MCF 10A (cell line): Measurements from ENCODE around the gene HOXB6. TPM values are rescaled to one million over a fixed set of nuclear protein-coding genes. Genes with fewer than 3 reads are reported as not detected.

Experiments used
- BruUV-seq: library from RNA; stranded (reverse); fragments of 400-500 nt; replicated peaks from 2 replicates; lab custom pipeline; 2021; lab: Mats Ljungman, UMichigan
- CTCF ChIA-PET: fragments of 300-600 bp; sonication (Branson Sonifier 250); formaldehyde crosslinking; extraction: SDS; loops from one replicate; lab custom pipeline; 2021; ENCODE audit warnings: antibody characterized with exemption, inconsistent platforms; lab: Yijun Ruan, JAX
- POLR2A ChIA-PET: fragments of 300-600, 350-650 bp; sonication (Branson Sonifier 250); formaldehyde crosslinking; extraction: SDS; loops from one replicate; lab custom pipeline; 2020; ENCODE audit warnings: antibody characterized with exemption, inconsistent platforms; lab: Yijun Ruan, JAX
- DNase-seq: peaks from one replicate; pipeline ENCODE4 v3.0.0-alpha.2; 2018; ENCODE audit not compliant: unreplicated experiment
- H3K27ac Mint-ChIP-seq: one replicate; pipeline ENCODE4 v1.8.0; 2022; ENCODE audit warnings: mild to moderate bottlenecking, low read depth, mixed read lengths; ENCODE audit not compliant: unreplicated experiment
- H3K27me3 Mint-ChIP-seq: one replicate; pipeline ENCODE4 v1.8.0; 2022; ENCODE audit warnings: mixed read lengths; ENCODE audit not compliant: insufficient read depth, unreplicated experiment
- H3K36me3 Mint-ChIP-seq: one replicate; pipeline ENCODE4 v1.8.0; 2022; ENCODE audit warnings: mild to moderate bottlenecking, moderate library complexity, mixed read lengths; ENCODE audit not compliant: insufficient read depth, unreplicated experiment
- H3K4me1 Mint-ChIP-seq: one replicate; pipeline ENCODE4 v1.8.0; 2022; ENCODE audit warnings: mixed read lengths; ENCODE audit not compliant: insufficient read depth, unreplicated experiment
- H3K4me3 Mint-ChIP-seq: one replicate; pipeline ENCODE4 v1.8.0; 2022; ENCODE audit warnings: mild to moderate bottlenecking, moderate library complexity, mixed read lengths; ENCODE audit not compliant: unreplicated experiment
- H3K9me3 Mint-ChIP-seq: one replicate; pipeline ENCODE4 v1.8.0; 2022; ENCODE audit warnings: mixed read lengths; ENCODE audit not compliant: unreplicated experiment
- CTCF ChIP-seq: fragments of 200-600 bp; IDR thresholded peaks from one replicate; pipeline ENCODE4 v1.8.0; 2022; ENCODE audit warnings: antibody characterized with exemption, mild to moderate bottlenecking; ENCODE audit not compliant: unreplicated experiment
- intact Hi-C: fragments of 100-400 bp; cut with micrococcal nuclease; formaldehyde crosslinking; loops from 2 replicates; pipeline ENCODE4 v1.14.1; 2022
- total RNA-seq: library from RNA; stranded (reverse); gene quantifications from 2 replicates; pipeline ENCODE4 v1.2.3, GENCODE V29; 2022

Gene HOXB6
- total RNA-seq, 1 experiment from 2014 or later = not detected

- ChIA-PET POLR2A (no interaction called here), CTCF (interaction anchor here (0.6 to 2.0 kb wide), 2 partner anchors 10 to 417 kb away, joined by 3 to 5 read pairs; partner anchors contain the start of gene HOXB9)
- Mint-ChIP-seq H3K36me3 (no peaks in the 10 kb centered on the region), H3K4me3 (no peak within 1 kb of the TSS), H3K27ac (no peak within 1 kb of the TSS), H3K9me3 (no peaks in the 10 kb centered on the region), H3K27me3 (peaks cover 99% of the 10 kb centered on the region), H3K4me1 (peaks cover 4% of the 10 kb centered on the region)
- BruUV-seq = no TSS peak
- no peak for TF ChIP-seq CTCF
- intact Hi-C loops = no loop called here
- no peak for DNase-seq
Observed at GRCh38 chr17:48615047-48615962, 10.5 kb upstream of the HOXB6 start, which contains the start of gene HOXB8. TSS of gene HOXB8 (minus strand) at chr17:48615292. CDS start at chr17:48614704, 588 bp downstream.

GRCh38 chr17:48613862-48614694 lies 9.3 kb upstream of the HOXB6 start:
- BruUV-seq = no TSS peak
- ChIA-PET POLR2A (no interaction called here), CTCF (interaction anchor here (0.8 to 0.9 kb wide), 2 partner anchors 8 to 277 kb away, joined by 3 to 4 read pairs; no protein-coding TSS in a partner anchor)
- intact Hi-C loops = no loop called here
- DNase-seq = no peak
- peaks cover 98% of the 10 kb centered on the region for H3K27me3 Mint-ChIP-seq
- no peaks in the 10 kb centered on the region for H3K36me3 Mint-ChIP-seq
- no peaks in the 10 kb centered on the region for H3K9me3 Mint-ChIP-seq
- no peak overlapping the region for H3K4me3 Mint-ChIP-seq
- peaks cover 4% of the 10 kb centered on the region for H3K4me1 Mint-ChIP-seq
- no peak for TF ChIP-seq CTCF
- no peak overlapping the region for H3K27ac Mint-ChIP-seq

- Mint-ChIP-seq H3K36me3 (no peaks in the 10 kb centered on the region), H3K27me3 (peaks cover 98% of the 10 kb centered on the region), H3K4me1 (peaks cover 4% of the 10 kb centered on the region), H3K4me3 (no peak overlapping the region), H3K9me3 (no peaks in the 10 kb centered on the region), H3K27ac (no peak overlapping the region)
- TF ChIP-seq CTCF = no peak
- BruUV-seq = no TSS peak
- ChIA-PET POLR2A (no interaction called here), CTCF (interaction anchor here (0.6 kb wide), 2 partner anchors 362 to 739 kb away, joined by 3 to 4 read pairs; no protein-coding TSS in a partner anchor)
- no peak for DNase-seq
- intact Hi-C loops = no loop called here
Observed at GRCh38 chr17:48612854-48613691, 8.3 kb upstream of the HOXB6 start.
